H1 (cell line): ENCODE measurements around the gene USH1C. TPM values are rescaled to one million over a fixed set of nuclear protein-coding genes. Genes with fewer than 3 reads are reported as not detected.

Experiments
- CTCF ChIA-PET: fragments of 300-600 bp; sonication (Branson Sonifier 250); formaldehyde crosslinking; loops from one replicate; lab custom pipeline; 2021; ENCODE audit not compliant: partially characterized antibody; lab: Charles Lee
- POLR2A ChIA-PET: fragments of 300-600 bp; sonication (Branson Sonifier 250); formaldehyde crosslinking; loops from one replicate; lab custom pipeline; 2021; ENCODE audit warnings: inconsistent platforms; ENCODE audit not compliant: partially characterized antibody; lab: Charles Lee
- DNase-seq, 2 experiments: peaks; one replicate each; pipeline versions ENCODE4 v3.0.0 to v3.0.0-alpha.2; 2010 to 2022; ENCODE audit warnings: low spot score in 2 of 2, low read depth in 1 of 2, mixed read lengths in 1 of 2
- FAIRE-seq: peaks from 2 replicates; lab custom pipeline; 2011; peaks lifted over from hg19 to GRCh38; lab: Jason Lieb, UNC
- H2AFZ ChIP-seq: 2 replicates; pipeline ENCODE4 v1.8.1; 2012; ENCODE audit warnings: low read length, inconsistent platforms
- H2AK5ac ChIP-seq: 2 replicates; pipeline ENCODE4 v1.6.1; 2013; ENCODE audit warnings: low read depth, low read length
- H2BK120ac ChIP-seq: replicated peaks from 2 replicates; pipeline ENCODE3; 2013; ENCODE audit warnings: low read depth, low read length, inconsistent platforms
- H2BK12ac ChIP-seq: 2 replicates; pipeline ENCODE4 v1.6.1; 2013; ENCODE audit warnings: low read depth, low read length
- H2BK15ac ChIP-seq: 2 replicates; pipeline ENCODE4 v1.6.1; 2013; ENCODE audit warnings: low read length
- H2BK20ac ChIP-seq: 2 replicates; pipeline ENCODE4 v1.6.1; 2013; ENCODE audit warnings: low read length
- H2BK5ac ChIP-seq: 2 replicates; pipeline ENCODE4 v1.6.1; 2013; ENCODE audit warnings: low read depth, low read length
- H3K14ac ChIP-seq: 2 replicates; pipeline ENCODE4 v1.6.1; 2013; ENCODE audit warnings: inconsistent platforms; ENCODE audit not compliant: insufficient read length
- H3K18ac ChIP-seq: 2 replicates; pipeline ENCODE4 v1.6.1; 2013; ENCODE audit warnings: low read length; ENCODE audit errors: extremely low read depth
- H3K23ac ChIP-seq: 2 replicates; pipeline ENCODE4 v1.6.1; 2013; ENCODE audit warnings: inconsistent platforms; ENCODE audit not compliant: insufficient read length
- H3K23me2 ChIP-seq: 2 replicates; pipeline ENCODE4 v1.6.1; 2013; ENCODE audit warnings: low read depth, low read length
- H3K27ac ChIP-seq: 2 replicates; pipeline ENCODE4 v1.6.1; 2011; ENCODE audit warnings: low read depth, low read length, inconsistent platforms
- H3K27me3 ChIP-seq, 4 experiments: replicated peaks in 1 of 4; 1 replicate in 1 of 4; 2 replicates in 3 of 4; pipeline versions ENCODE4 v1.6.1 to v1.8.1; 2011 to 2013; ENCODE audit warnings: low read length in 3 of 4, mild to moderate bottlenecking in 3 of 4, inconsistent platforms in 2 of 4, mixed read lengths in 2 of 4, moderate library complexity in 1 of 4; ENCODE audit not compliant: control insufficient read depth in 3 of 4, insufficient read depth in 3 of 4; ENCODE audit errors: extremely low read depth in 1 of 4
- H3K36me3 ChIP-seq, 4 experiments: 2 replicates each; pipeline versions ENCODE4 v1.6.1 to v1.8.1; 2011 to 2013; ENCODE audit warnings: mild to moderate bottlenecking in 4 of 4, low read length in 3 of 4, moderate library complexity in 2 of 4, control low read depth in 1 of 4, inconsistent platforms in 1 of 4; ENCODE audit not compliant: insufficient read depth in 4 of 4, control insufficient read depth in 2 of 4
- H3K4ac ChIP-seq: replicated peaks from 2 replicates; pipeline ENCODE3; 2013; ENCODE audit warnings: low read length, low read depth, mixed read lengths, inconsistent platforms; ENCODE audit not compliant: insufficient read length
- H3K4me1 ChIP-seq, 4 experiments: replicated peaks in 1 of 4; 1 replicate in 1 of 4; 2 replicates in 3 of 4; pipeline versions ENCODE4 v1.6.1 to v1.8.1; 2011 to 2013; ENCODE audit warnings: low read length in 3 of 4, inconsistent platforms in 2 of 4, mixed read lengths in 1 of 4; ENCODE audit not compliant: insufficient read depth in 4 of 4, control insufficient read depth in 3 of 4
- H3K4me2 ChIP-seq, 2 experiments: 2 replicates each; pipeline versions ENCODE4 v1.6.1 to v1.8.1; 2011 to 2013; ENCODE audit warnings: low read depth in 2 of 2, low read length in 2 of 2, control low read depth in 1 of 2, inconsistent platforms in 1 of 2, mild to moderate bottlenecking in 1 of 2; ENCODE audit not compliant: insufficient read depth in 1 of 2
- H3K4me3 ChIP-seq, 4 experiments: fragments of 200-600, 300-600 bp in 1 of 4; sonication (generic), shearing (Covaris generic), sonication (Bioruptor Twin) in 1 of 4; 2 replicates each; pipeline versions ENCODE4 v1.5.1 to v1.8.1; 2011 to 2016; ENCODE audit warnings: low read length in 4 of 4, low read depth in 3 of 4, control low read depth in 2 of 4, inconsistent platforms in 2 of 4, mild to moderate bottlenecking in 2 of 4, mixed read lengths in 1 of 4, moderate library complexity in 1 of 4; ENCODE audit not compliant: insufficient read depth in 2 of 4; ENCODE audit errors: extremely low read depth in 1 of 4
- H3K56ac ChIP-seq: replicated peaks from 2 replicates; pipeline ENCODE3; 2013; ENCODE audit warnings: low read depth, mild to moderate bottlenecking, mixed read lengths, low read length, inconsistent platforms; ENCODE audit not compliant: insufficient read length
- H3K79me1 ChIP-seq: 2 replicates; pipeline ENCODE4 v1.6.1; 2013; ENCODE audit warnings: low read depth, low read length, control low read depth
- H3K79me2 ChIP-seq, 2 experiments: 2 replicates each; pipeline versions ENCODE4 v1.6.1 to v1.8.1; 2012 to 2013; ENCODE audit warnings: low read length in 2 of 2, mild to moderate bottlenecking in 2 of 2, inconsistent platforms in 1 of 2; ENCODE audit not compliant: insufficient read depth in 2 of 2, control insufficient read depth in 1 of 2
- H3K9ac ChIP-seq, 4 experiments: replicated peaks in 1 of 4; 1 replicate in 1 of 4; 2 replicates in 3 of 4; pipeline versions ENCODE4 v1.6.1 to v1.8.1; 2011 to 2013; ENCODE audit warnings: low read depth in 3 of 4, low read length in 3 of 4, control low read depth in 2 of 4, mild to moderate bottlenecking in 2 of 4, moderate library complexity in 2 of 4, inconsistent platforms in 1 of 4; ENCODE audit errors: extremely low read depth in 1 of 4
- H3K9me3 ChIP-seq, 2 experiments: 2 replicates each; pipeline versions ENCODE4 v1.6.1 to v1.8.1; 2012 to 2013; ENCODE audit warnings: mild to moderate bottlenecking in 2 of 2, moderate library complexity in 2 of 2, control low read depth in 1 of 2, inconsistent platforms in 1 of 2, low read depth in 1 of 2, low read length in 1 of 2, mixed read lengths in 1 of 2; ENCODE audit not compliant: insufficient read depth in 2 of 2
- H4K20me1 ChIP-seq, 2 experiments: replicated peaks in 1 of 2; 2 replicates each; pipeline versions ENCODE3 to v1.8.1; 2011 to 2013; ENCODE audit warnings: inconsistent platforms in 2 of 2, low read length in 2 of 2, mild to moderate bottlenecking in 1 of 2; ENCODE audit not compliant: insufficient read depth in 2 of 2, control insufficient read depth in 1 of 2
- H4K5ac ChIP-seq: 2 replicates; pipeline ENCODE4 v1.6.1; 2013; ENCODE audit warnings: low read length, low read depth, mixed read lengths, inconsistent platforms; ENCODE audit not compliant: insufficient read length
- H4K8ac ChIP-seq: 2 replicates; pipeline ENCODE4 v1.8.0; 2013; ENCODE audit warnings: mild to moderate bottlenecking, moderate library complexity, low read length, inconsistent platforms; ENCODE audit not compliant: insufficient read depth; ENCODE audit errors: extremely low read depth
- H4K91ac ChIP-seq: replicated peaks from 2 replicates; pipeline ENCODE3; 2013; ENCODE audit warnings: low read length, mixed read lengths, inconsistent platforms; ENCODE audit not compliant: insufficient read length
- BCL11A ChIP-seq, 2 experiments: IDR thresholded peaks; one replicate each; pipeline ENCODE4 v1.6.1; 2011; ENCODE audit warnings: low read depth in 2 of 2, low read length in 2 of 2, mild to moderate bottlenecking in 2 of 2
- EGR1 ChIP-seq: IDR thresholded peaks from 2 replicates; pipeline ENCODE4 v1.6.1; 2011; ENCODE audit warnings: low read depth, low read length, borderline replicate concordance
- MAFK ChIP-seq: IDR thresholded peaks from 2 replicates; pipeline ENCODE4 v1.6.1; 2012; ENCODE audit warnings: low read depth, mild to moderate bottlenecking, improper control_type of control experiment, low read length
- NRF1 ChIP-seq: IDR thresholded peaks from 2 replicates; pipeline ENCODE4 v1.6.1; 2011; ENCODE audit warnings: mild to moderate bottlenecking, low read depth, low read length, improper control_type of control experiment
- POLR2A ChIP-seq, 2 experiments: IDR thresholded peaks; 1 replicate in 1 of 2; 2 replicates in 1 of 2; pipeline ENCODE4 v1.6.1; 2011; ENCODE audit warnings: low read depth in 2 of 2, low read length in 2 of 2, mild to moderate bottlenecking in 2 of 2; ENCODE audit errors: control extremely low read depth in 1 of 2
- RBBP5 ChIP-seq: IDR thresholded peaks from 2 replicates; pipeline ENCODE4 v1.7.1; 2012; ENCODE audit warnings: low read depth, mild to moderate bottlenecking, inconsistent platforms, low read length, moderate library complexity, borderline replicate concordance
- RXRA ChIP-seq: IDR thresholded peaks from 2 replicates; pipeline ENCODE4 v1.6.1; 2011; ENCODE audit warnings: low read depth, mild to moderate bottlenecking, low read length, moderate library complexity; ENCODE audit not compliant: insufficient read depth
- SIRT6 ChIP-seq: IDR thresholded peaks from one replicate; pipeline ENCODE4 v1.7.1; 2012; ENCODE audit warnings: low read length, inconsistent platforms
- SIX5 ChIP-seq: IDR thresholded peaks from 2 replicates; pipeline ENCODE4 v1.6.1; 2011; ENCODE audit warnings: mild to moderate bottlenecking, low read depth, low read length
- SP2 ChIP-seq: IDR thresholded peaks from 2 replicates; pipeline ENCODE4 v1.6.1; 2012; ENCODE audit warnings: mild to moderate bottlenecking, low read length, inconsistent platforms
- SUZ12 ChIP-seq: fragments of 200-600 bp; sonication (generic); IDR thresholded peaks from 2 replicates; pipeline ENCODE4 v1.6.1; 2012; ENCODE audit warnings: mild to moderate bottlenecking, inconsistent platforms, low read length, moderate library complexity, mixed read lengths
- TBP ChIP-seq: IDR thresholded peaks from 2 replicates; pipeline ENCODE4 v1.6.1; 2011; ENCODE audit warnings: low read depth, low read length, improper control_type of control experiment
- WGBS, 2 experiments: shearing (Covaris generic) in 1 of 2; methylation state at CpG; one replicate each; pipeline versions ENCODE4 v1.1.6 to v1.1.7; 2013 to 2015; ENCODE audit warnings: low lambda C conversion rate in 2 of 2, mixed read lengths in 2 of 2, inconsistent platforms in 1 of 2, low coverage in 1 of 2, missing lambda C conversion rate in 1 of 2; ENCODE audit not compliant: insufficient replicate concordance in 2 of 2, insufficient coverage in 1 of 2, insufficient read length in 1 of 2; ENCODE audit errors: extremely low coverage in 1 of 2, missing lambda C conversion rate in 1 of 2; 5-methylcytosine and 5-hydroxymethylcytosine counted together
- polyA plus RNA-seq, 7 experiments: library from polyadenylated mRNA; depleted of rRNA in 3 of 7; stranded (reverse) in 5 of 7; unstranded in 2 of 7; fragments of >200 nt in 5 of 7; fragments of 200-250 nt in 2 of 7; gene quantifications; 1 replicate in 5 of 7; 2 replicates in 1 of 7; 4 replicates in 1 of 7; pipeline versions ENCODE4 v1.2.1 to v1.2.3, GENCODE V29; 2011 to 2013; ENCODE audit warnings: missing spikeins in 2 of 7, mixed read lengths in 2 of 7
- total RNA-seq: library from RNA; stranded (reverse); fragmentation: NEBNext Ultra II Directional; extraction: Animal tissue kit (Norgen Biotek cat#: 25700); gene quantifications from 2 replicates; pipeline ENCODE4 v1.2.1, GENCODE V29; 2021
- TF ChIP-seq, protein P1 (sequence below): IDR thresholded peaks from 2 replicates; pipeline ENCODE4 v1.6.1; 2011; ENCODE audit warnings: low read length, improper control_type of control experiment

Gene USH1C
- total and polyA plus RNA-seq, 2 of the 8 experiments (the other 6 are each of a cell fraction or from before 2014, with no cell fraction given): 1.3 to 1.6 TPM

DNA sequence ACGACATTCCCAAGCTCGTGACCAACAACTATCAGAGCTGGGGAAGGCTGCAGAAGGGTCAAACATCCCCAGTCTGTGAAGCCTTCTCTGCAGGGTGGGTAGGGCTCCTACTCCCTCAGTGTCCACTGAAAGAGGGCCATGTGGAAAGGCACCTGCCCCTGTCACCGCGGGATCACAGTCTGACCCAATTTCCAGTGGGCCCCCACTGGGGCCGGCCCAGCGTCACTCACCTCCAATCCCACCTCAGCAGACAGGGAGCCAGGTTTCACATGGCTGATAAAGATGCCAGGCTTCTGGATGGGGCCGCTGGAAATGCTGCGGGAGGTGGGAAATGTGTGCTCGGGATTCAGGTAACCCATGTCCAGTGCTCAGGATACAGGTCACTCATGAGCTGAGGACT, 20.0 kb downstream of the USH1C start:
- H3K9me3 ChIP-seq: no peaks in the 10 kb centered on the region
- H2BK5ac ChIP-seq: no peak overlapping the region
- no peak overlapping the region for H3K23ac ChIP-seq
- H3K27me3 ChIP-seq: no peaks in the 10 kb centered on the region
- POLR2A ChIA-PET: no interaction called here
- TF ChIP-seq BCL11A (IDR thresholded peaks at IDR 0.05; ENCODE audit: low read depth in 2 of 2, low read length in 2 of 2) (no peak), EGR1 (no peak), RBBP5 (no peak), RXRA (no peak), SIX5 (no peak), SUZ12 (no peak), MAFK (no peak), SIRT6 (no peak), TBP (no peak), NRF1 (no peak), POLR2A (IDR thresholded peaks at IDR 0.05; ENCODE audit: control extremely low read depth in 1 of 2, low read depth in 2 of 2, low read length in 2 of 2) (no peak), SP2 (no peak)
- TF ChIP-seq, protein P1, sequence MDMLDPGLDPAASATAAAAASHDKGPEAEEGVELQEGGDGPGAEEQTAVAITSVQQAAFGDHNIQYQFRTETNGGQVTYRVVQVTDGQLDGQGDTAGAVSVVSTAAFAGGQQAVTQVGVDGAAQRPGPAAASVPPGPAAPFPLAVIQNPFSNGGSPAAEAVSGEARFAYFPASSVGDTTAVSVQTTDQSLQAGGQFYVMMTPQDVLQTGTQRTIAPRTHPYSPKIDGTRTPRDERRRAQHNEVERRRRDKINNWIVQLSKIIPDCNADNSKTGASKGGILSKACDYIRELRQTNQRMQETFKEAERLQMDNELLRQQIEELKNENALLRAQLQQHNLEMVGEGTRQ: no peak
- H2BK120ac ChIP-seq: no peak overlapping the region
- H3K23me2 ChIP-seq: no peaks in the 10 kb centered on the region
- H3K4me1 ChIP-seq: peaks cover 0 to 4% (median 0%) of the 10 kb centered on the region in 4 experiments; a peak in 3 of 7 replicates
- H3K4ac ChIP-seq: no peak overlapping the region
- no peak overlapping the region for H3K9ac ChIP-seq
- no peak overlapping the region for H3K4me2 ChIP-seq
- no peak overlapping the region for H3K4me3 ChIP-seq
- H3K56ac ChIP-seq: no peak overlapping the region
- H3K36me3 ChIP-seq: no peaks in the 10 kb centered on the region
- CTCF ChIA-PET: interaction anchor here (1.0 to 44.8 kb wide), 8 partner anchors 12 to 206 kb away, joined by 3 to 1414 read pairs (median 4); partner anchors contain the start of gene KCNJ11
- H2BK20ac ChIP-seq: no peak overlapping the region
- H3K79me1 ChIP-seq: no peaks in the 10 kb centered on the region
- no peak for DNase-seq
- no peak overlapping the region for H4K8ac ChIP-seq
- no peak overlapping the region for H2BK12ac ChIP-seq
- H4K91ac ChIP-seq: no peak overlapping the region
- no peak overlapping the region for H4K5ac ChIP-seq
- H2AK5ac ChIP-seq: no peak overlapping the region
- no peak for FAIRE-seq
- H4K20me1 ChIP-seq: no peaks in the 10 kb centered on the region
- H3K79me2 ChIP-seq: no peaks in the 10 kb centered on the region
- WGBS, 2 experiments: 91% methylated on average over 9 of the region's 9 CpGs; no CpG with 5 or more reads in 1 of the 2 experiments
- H3K27ac ChIP-seq: no peak overlapping the region
- no peak overlapping the region for H2BK15ac ChIP-seq
- H2AFZ ChIP-seq: no peak overlapping the region
- no peak overlapping the region for H3K14ac ChIP-seq
- no peak overlapping the region for H3K18ac ChIP-seq
